ENCODE results near the gene COL16A1.

COL16A1 gene

GRCh38 chr1:31637915-31638673, 65.7 kb downstream of the COL16A1 start:
- H3K27ac ChIP-seq = no peak overlapping the region
- TF ChIP-seq CTCF (conservative IDR thresholded peaks at IDR 0.05) (no peak), ZFX (IDR thresholded peaks at IDR 0.05) (no peak)

- no peak for TF ChIP-seq ZFX (IDR thresholded peaks at IDR 0.05)
- TF ChIP-seq CTCF (conservative IDR thresholded peaks at IDR 0.05) = peak; percentile 71
- H3K27ac ChIP-seq = no peak overlapping the region
These were observed 70.7 kb downstream of the COL16A1 start for GRCh38 chr1:31633117-31633516.

GRCh38 chr1:31632649-31633048, 71.2 kb downstream of the COL16A1 start:
- no peak for TF ChIP-seq ZFX (IDR thresholded peaks at IDR 0.05)
- TF ChIP-seq CTCF (conservative IDR thresholded peaks at IDR 0.05) = no peak
- H3K27ac ChIP-seq = no peak overlapping the region

- H3K27ac ChIP-seq = no peak overlapping the region
- TF ChIP-seq CTCF (conservative IDR thresholded peaks at IDR 0.05) = no peak
- TF ChIP-seq ZFX (IDR thresholded peaks at IDR 0.05) = no peak
These were observed 74.8 kb downstream of the COL16A1 start for GRCh38 chr1:31628931-31629556.

GRCh38 chr1:31627930-31628559, 75.8 kb downstream of the COL16A1 start:
- TF ChIP-seq CTCF (conservative IDR thresholded peaks at IDR 0.05) = no peak
- TF ChIP-seq ZFX (IDR thresholded peaks at IDR 0.05) = no peak
- no peak overlapping the region for H3K27ac ChIP-seq

- TF ChIP-seq CTCF (conservative IDR thresholded peaks at IDR 0.05) (no peak), ZFX (IDR thresholded peaks at IDR 0.05) (no peak)
- no peak overlapping the region for H3K27ac ChIP-seq
These were observed 76.4 kb downstream of the COL16A1 start for GRCh38 chr1:31627301-31627929.
